Measurements from ENCODE around the gene HRG.

HRG gene

DNA sequence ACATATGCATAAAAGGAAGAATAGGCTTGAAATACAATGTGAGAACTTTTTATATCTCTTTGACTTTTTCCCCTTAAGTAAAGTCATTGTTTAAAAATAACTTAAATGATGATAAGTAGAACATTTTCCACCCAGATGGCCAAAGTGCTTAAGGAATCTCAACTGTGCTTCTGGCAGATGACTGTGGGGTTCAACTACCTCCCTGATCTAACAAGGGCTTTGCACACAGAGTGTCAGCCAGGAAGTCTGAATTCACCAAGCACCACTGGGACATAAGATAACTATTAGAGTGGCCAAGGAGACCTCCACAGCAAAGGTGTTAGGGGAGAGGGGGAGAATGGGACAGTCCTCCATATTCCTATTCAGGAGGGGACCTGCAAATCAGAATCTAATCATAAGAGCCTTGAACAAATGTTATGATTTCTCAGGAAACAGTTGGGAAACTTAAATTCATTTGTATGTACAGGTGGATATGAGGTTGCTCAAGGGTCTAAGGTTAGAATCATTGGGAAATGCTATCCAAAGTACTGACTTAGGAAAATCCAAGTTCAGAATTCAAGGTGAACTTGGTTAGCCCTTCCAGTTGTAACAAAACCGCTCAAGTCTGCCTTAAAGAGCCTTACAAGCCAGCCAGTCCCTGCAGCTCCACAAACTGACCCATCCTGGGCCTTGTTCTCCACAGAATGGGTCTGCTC, 25.9 kb upstream of the HRG start, which contains the start of gene FETUB:
Gene FETUB (plus strand): TSS at position 622 of the 695 bp plus-strand sequence. CDS start 62 bp downstream, at position 684.
- no peak for DNase-seq

DNA sequence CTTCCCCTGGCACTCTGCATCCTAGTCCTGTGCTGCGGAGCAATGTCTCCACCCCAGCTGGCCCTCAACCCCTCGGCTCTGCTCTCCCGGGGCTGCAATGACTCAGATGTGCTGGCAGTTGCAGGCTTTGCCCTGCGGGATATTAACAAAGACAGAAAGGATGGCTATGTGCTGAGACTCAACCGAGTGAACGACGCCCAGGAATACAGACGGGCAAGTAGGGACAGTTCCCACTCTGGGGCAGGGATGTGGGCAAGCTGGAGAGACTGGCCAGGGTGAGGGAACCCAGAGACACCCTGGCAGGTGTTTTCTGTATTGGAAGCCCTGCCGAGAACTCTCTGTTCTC, 25.4 kb upstream of the HRG start:
- no peak for DNase-seq

DNA sequence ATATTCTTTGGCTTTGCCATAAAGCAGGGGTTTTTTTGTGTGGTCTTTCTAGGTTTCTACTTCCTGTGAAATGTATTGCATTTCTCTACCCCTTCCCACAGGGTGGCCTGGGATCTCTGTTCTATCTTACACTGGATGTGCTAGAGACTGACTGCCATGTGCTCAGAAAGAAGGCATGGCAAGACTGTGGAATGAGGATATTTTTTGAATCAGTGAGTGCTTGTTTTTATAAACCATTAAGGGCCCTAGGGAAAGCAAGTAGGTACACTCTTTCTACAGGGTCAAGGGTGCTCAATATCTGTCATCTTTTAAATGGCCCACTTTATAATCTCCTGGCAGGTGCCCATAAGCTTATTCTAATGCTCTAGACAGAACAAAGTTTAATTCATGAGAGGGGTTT, 24.9 kb upstream of the HRG start:
- DNase-seq: no peak

DNA sequence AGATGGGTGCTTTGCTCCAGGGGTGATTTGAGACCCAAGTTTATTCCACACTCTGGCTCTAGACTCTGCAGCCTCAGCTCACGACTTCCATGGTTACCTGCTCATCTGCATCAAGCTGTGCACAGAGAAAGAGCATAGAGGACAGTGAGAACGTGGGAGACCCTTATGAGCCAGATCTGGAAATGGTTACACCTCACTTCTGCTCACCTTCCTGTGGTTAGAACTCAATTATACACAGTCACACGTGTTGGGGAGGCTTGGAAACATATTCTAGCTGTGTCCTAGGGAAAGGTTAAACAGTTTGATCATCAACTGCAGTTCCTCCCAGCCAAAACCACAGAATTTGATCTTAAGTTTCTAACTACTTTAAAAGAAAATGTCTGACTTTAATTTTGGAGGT, 23.8 kb upstream of the HRG start:
- DNase-seq: no peak

DNA sequence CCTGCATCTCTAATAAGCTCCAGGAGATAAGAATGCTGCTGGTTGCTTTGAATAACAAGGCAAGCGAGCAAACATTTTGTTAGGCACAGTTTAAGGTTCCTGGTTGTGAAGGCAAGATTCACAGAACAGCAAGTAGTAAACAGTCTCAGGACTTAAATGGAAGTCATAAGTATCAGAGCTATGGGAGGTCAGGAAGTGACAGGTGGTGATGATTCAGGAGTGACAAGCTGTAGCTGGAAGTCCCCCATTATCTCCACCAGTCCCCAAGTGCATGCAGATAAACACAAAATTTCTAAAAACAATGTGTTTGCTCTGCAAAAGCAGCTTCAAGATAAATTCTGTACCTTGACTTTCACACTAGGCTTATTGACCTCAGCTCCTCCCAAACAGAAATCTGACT, 22.3 kb upstream of the HRG start:
- DNase-seq: no peak

DNA sequence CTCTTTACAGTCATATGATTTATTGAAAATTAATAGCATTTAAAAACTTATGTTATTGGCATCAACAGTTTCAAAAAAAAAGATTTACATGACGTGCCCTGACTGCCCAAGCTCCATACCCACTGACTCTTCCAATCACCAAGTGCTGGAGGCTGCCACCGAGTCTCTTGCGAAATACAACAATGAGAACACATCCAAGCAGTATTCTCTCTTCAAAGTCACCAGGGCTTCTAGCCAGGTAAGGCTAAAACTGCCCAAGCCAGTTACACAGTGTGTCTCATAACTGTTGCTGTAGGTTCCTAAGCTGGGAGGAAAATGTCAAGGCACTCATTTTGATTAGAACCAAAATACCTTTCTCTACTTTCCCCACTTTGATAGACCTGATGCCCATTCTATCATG, 21.1 kb upstream of the HRG start:
- no peak for DNase-seq

DNA sequence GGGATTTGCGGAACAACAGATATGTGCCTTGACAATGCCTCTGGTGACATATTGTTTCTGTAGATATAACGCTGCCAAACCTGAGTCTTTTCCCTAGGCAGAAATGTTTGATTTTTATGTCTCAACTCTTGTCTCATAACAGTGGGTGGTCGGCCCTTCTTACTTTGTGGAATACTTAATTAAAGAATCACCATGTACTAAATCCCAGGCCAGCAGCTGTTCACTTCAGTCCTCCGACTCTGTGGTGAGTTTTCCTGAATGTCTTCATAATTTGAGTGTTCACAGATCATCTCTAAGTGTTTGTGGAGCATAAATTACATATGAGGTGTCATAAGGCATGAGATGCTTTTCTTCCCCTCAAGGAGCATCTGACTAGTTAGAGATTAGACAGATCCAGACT, 19.7 kb upstream of the HRG start:
- no peak for DNase-seq

DNA sequence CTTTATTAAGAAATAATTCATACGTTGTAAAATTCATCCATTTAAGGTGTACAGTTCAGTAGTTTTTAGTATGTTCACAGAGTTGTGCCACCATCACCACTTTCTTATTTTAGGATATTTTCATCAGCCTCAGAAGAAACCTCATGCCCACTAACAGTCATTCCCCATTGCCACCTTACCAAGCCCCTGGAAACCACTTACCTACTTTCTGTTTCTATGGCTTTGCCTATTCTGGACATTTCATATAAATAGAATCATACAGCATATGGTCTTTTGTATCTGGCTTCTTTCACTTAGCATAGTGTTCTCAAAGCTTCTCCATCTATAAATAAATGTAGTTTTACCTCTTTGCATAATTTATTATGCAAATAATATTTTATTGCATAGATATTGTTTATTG, 19.0 kb upstream of the HRG start:
- no peak for DNase-seq

DNA sequence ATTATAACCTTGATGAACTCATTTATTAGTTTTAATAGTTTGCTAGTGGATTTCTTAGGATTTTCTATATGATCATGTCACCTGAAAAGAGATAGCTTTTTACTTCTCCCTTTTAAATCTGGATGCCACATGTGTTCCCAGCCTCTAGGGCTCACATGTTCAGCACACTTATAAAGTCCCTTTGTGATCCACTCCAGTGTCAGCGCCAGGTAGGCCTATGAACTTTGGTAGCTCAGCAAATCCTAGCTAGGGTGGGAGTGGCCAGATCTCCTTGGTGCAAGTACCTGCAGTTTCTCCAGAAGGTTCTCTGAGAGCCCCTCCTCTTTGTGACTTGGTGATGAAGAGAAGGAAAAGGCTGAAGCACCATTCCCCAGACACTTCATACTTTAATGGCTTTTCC, 17.0 kb upstream of the HRG start:
- no peak for DNase-seq

DNA sequence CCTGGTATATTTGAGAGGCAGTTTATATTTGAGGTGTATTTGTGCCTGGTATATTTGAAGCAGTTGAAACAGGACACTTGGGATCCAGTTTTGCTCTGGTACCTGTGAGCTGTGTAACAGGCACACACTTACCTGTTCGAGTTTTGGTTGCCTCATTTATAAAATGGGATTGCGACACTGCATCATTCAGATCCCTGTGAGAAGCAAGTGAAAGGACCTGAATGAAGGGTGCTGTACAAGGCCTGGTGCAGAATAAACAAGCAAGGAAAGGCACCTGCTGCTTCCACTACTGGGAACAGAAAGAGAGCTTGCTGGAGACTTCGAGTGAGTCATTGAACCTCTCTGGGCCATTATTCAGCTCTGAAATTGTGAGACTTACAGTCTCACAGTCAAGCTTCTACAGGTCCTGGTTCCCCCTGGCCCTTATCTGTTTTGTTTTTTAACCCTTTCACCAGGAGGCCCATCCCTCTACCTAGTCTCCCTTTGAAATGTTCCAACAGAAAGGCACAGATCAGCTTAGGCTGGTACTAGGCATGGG, 14.1 kb upstream of the HRG start:
- no peak for DNase-seq

DNA sequence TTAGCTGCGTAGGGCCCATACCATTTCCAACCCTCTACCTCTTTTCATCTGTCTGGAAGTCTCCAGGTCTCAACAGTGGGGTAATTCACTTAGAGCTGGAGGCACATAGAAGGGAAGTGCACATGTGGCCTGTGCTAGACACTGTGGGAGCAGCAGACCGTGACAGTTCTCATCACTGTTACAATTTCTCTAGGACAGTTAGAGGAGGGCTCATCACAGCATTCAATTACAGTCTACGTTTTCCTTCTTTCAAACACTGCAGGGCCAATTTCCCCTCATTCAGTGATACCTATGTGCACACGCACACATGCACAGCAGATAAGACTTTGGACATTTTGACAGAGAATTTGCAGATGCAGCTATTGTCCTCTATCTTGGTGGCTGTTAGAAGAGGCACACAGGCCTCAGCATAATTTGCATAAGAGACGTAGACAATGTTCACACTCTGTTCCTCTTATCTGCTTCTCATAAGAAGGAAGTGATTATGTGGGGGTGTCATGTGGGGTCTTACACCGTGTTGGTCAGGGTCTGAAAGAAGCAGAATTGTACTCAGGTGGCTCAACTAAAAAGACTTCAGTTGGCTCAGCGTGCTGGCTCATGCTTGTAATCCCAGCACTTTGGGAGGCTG, 12.6 kb upstream of the HRG start:
- DNase-seq: no peak

DNA sequence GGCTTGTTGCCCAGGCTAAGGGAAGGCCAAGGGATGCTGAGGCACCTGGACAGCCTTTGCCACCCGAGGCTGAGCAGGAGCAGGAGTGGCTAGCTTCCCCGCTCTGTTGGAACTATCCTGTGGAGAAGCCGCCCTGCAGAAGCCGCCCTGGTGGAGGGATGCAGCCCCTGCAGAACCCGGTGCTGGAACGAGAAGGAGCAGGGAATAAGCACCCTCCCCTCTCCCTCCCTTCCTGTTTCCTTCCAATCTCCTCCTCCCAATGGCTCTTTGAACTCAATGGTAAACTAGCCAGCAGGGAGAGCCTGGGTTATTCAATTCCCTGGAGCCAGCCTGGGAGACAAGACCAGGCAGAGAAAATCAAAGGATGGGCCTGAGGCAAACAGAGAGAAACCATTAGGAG, 11.8 kb upstream of the HRG start:
- DNase-seq: no peak

DNA sequence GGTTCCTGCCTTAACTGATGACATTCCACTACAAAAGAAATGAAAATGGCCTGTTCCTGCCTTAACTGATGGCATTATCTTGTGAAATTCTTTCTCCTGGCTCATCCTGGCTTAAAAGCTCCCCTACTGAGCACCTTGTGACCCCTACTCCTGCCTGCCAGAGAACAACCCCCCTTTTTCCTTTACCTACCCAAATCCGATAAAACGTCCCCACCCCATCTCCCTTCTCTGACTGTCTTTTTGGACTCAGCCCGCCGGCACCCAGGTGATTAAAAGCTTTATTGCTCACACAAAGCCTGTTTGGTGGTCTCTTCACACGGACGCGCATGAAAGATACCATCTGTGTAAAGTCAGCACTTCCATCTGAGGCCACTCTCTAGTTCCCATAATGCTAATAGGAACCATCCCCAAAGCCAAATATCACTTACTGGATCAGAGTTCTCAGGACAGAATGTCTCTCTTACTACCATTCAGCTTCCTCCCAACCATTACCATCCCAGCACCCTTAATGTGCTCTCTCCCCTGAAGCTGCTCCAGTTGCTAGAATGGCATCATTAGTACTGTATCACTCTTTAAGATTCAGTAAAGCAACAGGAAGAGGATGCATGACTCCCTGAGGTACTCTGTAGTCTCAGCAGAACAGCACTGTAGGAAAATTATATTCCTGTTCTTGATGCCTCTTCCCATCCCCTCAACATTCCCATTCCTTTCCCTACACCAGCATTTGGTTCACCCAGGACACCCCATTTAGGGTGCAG, 2.3 kb upstream of the HRG start:
- DNase-seq: no peak

DNA sequence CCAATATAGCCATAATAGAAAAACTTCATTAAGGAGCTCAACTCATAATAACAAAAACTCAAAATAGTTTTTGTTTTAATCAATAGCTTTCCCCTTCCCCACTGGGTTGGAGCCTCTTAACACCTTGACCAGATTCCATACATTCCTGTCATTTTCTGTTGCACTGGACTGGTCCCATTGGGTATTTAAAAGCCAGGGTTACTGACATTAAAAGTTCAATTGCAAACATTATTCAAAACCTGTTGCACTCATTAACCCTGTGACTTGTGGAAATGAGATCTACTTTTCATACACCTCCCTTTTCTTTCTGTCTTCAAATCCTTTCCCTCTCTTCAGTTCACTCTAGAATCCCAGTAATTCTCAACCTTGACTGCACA, 1.7 kb upstream of the HRG start:
- no peak for DNase-seq

DNA sequence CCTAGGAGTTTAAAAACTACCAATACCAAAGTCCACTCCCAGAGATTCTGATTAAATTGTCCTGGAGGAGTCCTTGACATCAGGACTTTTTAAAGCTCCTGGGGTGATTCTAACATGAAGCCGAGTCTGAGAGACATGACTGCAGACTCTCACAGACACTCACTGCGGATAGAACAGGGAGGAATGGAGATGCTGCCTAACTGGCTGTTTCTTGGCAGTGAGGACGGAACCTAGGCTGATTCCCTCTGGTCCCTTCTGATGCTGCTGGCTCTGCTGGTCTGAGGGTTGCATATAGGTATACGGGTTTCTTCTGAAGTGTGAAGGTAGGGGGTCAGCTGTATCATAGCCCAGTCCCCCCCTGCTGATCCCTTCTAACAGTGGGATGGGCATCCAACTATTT, 1.3 kb upstream of the HRG start:
- DNase-seq: no peak

DNA sequence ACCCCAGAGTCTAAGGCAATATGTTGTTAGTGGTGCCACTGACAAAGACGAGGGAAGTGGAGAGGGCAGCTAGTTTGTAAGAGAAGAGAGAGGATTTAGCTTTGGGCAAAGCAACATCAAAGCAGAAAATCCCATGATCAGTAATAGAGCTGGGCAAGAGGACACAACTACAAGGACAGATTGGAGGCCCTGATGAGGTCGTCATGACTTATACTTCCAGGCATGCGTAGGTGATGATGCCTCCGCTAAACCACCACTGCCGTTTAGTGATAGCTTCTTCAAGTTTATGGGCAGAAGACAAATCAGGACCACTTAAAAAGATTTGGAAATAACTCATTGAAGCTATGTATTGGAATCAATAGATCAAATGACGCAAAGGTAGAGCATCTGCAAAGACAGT, 2.6 kb downstream of the HRG start:
- DNase-seq: no peak

DNA sequence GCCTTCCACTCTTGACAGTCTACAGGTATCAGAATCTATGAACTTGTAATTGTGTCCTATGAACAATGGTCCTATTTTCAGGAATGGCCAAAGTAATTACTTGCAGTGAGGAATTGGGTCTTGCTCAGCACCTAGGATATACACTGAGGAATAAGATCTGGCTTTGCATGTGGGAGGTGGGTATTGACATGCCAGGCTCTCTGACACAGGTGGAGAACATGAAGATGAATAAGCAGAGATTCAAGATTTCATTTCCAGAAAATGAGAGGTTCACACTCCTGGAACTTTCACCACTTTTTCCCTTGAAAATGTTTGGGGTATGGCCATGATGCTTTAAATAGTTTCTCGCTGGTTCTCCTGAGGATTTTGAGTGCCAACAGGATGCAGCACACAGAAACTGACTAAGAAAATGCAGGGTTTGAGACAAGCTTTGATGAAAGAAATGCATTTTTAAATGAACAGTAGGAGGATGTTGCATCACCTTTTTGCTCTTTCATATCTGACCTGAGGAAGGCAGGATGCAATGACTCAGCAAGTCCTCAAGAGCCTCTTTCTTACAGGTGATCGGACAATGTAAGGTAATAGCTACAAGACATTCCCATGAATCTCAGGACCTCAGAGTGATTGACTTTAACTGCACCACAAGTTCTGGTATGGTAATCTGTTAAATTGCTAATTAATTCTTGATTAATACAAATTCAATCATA, 3.7 kb downstream of the HRG start:
- DNase-seq: no peak

DNA sequence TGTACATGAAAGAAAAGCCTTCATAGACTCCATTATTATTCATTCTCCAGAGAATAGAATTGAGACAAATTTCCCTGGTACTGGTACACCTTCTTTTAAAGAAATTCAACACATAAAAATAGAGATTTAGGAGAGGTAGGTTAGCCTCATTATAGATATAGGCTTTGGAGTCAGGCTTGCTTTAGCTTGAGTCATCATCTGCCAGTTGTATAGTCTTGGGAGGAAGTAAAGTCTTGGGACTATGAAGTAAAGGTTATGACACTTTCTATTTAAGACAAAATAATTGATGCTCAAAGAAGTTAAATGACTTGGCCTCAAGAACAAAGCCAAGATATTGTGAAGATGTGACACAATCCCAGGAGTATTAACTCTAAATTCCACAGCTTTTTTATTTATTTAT, 4.3 kb downstream of the HRG start:
- no peak for DNase-seq

DNA sequence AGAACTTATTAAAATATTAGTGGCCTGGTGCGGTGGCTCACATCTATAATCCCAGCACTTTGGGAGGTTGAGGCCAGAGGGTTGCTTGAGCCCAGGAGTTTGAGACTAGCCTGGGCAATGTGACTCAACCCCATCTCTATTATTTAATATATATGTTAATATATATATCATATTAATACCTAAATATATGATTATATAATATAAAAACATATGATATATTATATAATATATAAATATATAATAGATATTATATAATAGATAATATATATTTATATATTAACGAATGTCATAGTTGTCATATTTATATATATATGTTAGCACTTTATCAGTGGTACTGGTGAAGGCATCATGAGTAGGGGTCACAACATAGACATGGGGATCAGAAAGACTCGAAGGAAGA, 5.2 kb downstream of the HRG start:
- DNase-seq: no peak

DNA sequence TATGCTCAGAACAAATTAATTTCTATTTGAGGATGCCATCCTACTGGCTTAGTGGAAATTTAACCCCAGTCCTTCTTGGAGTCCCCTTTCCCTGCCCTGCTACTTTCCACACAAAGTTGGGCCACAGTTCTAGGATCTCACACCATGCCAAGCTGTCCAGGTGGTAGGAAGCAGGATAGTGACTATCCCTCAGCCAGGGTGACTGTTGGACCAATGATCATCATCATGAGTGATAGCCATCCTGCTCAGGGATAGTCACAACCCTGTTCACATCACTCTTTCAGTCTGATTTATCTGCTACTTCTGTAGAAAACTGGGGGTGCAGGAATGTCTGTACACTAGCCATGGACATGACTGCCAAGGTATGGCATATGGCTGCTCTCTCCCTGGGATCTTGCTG, 12.8 kb downstream of the HRG start:
- DNase-seq: no peak

DNA sequence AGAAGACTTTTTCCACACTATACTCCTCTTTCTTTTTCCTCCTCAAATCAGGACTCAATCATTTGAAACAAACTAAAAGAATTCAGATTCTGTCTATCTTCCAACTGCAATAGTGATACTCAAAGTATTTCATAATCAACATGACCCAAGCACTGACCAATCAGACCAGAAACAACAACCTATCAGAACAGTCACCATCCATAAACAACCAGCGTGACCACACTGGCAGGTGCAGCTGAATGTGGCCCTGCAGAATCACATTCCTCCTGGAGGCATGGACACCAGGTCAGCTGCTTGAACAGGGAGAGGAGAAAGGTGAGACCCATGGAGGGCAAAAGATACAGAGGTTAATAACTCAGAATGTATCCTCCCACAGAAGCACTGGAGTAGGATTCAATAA, 13.3 kb downstream of the HRG start:
- DNase-seq: no peak

DNA sequence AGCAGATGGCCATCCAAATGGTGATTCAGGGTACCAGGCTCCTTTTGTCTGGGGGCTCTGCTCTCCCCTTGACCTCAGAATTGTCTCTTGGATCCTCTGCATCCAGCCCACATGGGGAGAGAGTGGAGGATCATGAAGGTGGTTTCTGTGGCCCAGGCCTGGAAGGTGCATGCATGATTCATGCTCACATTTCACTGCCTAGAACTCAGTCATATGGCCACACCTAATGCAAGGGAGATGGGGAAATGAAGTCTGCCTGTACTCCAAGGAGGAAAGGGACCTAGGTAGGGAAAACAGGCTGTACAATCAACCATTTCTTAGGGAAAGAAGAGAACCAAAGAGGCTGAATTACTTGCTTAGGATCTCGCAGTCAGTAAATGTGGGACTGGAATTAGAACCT, 15.1 kb downstream of the HRG start:
- DNase-seq: no peak

DNA sequence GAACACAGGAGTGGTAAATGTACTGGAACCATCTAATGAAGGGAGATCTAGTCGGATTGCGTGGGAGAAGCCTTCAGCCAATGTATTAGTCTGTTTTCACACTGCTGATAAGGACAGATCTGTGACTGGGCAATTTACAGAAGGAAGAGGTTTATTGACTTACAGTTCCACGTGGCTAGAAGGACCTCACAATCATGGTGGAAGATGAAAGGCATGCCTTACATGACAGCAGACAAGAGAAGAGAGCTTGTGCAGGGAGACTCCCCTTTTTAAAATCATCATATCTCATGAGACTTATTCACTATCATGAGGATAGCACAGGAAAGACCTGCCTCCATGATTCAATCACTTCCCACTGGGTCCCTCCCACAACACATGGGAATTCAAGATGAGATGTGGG, 17.0 kb downstream of the HRG start:
- no peak for DNase-seq

DNA sequence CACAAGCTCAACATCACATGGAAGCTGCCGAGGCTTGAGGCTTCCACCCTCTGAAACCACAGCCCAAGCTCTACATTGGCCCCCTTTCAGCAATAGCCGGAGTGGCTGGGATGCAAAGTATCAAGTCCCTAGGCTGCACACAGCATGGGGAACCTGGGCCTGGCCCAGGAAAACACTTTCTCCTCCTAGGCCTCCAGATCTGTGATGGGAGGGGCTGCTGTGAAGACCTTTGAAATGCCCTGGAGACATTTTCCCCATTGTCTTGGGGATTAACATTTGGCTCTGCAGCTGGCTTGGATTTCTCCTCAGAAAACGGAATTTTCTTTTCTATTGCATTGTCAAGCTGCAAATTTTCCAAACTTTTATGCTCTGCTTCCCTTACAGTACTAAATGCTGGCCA, 18.2 kb downstream of the HRG start:
- DNase-seq: no peak

Measured in effector CD8-positive, alpha-beta T cell (primary cell).